A172 (cell line): ENCODE data around the gene SEPTIN2. TPM values are rescaled to one million over a fixed set of nuclear protein-coding genes. Genes with fewer than 3 reads are reported as not detected.
"Not testable (repeated sequence)": the region's sequence is repeated elsewhere in the genome, so short reads cannot be mapped to it uniquely, and the experiment has no call there.

ENCODE experiments used
- DNase-seq: peaks from one replicate; pipeline ENCODE4 v3.0.0-alpha.2; 2015; ENCODE audit warnings: low spot score
- total RNA-seq: library from RNA; depleted of rRNA; stranded (reverse); fragments of >200 nt; shearing (Covaris generic); gene quantifications from 2 replicates; pipeline ENCODE4 v1.2.3, GENCODE V29; 2014; rRNA removed

Gene SEPTIN2
- total RNA-seq, 1 experiment from 2014 or later = 393 TPM

- DNase-seq = no peak
Observed at GRCh38 chr2:241381872-241382271, 66.1 kb downstream of the SEPTIN2 start.

- not testable (repeated sequence) for DNase-seq
Observed at GRCh38 chr2:241385450-241385849, 69.7 kb downstream of the SEPTIN2 start.

- DNase-seq = no peak
Observed at GRCh38 chr2:241386519-241386918, 70.8 kb downstream of the SEPTIN2 start.

- DNase-seq = no peak
Observed at GRCh38 chr2:241389697-241390096, 74.0 kb downstream of the SEPTIN2 start.

GRCh38 chr2:241390301-241391206 lies 74.8 kb downstream of the SEPTIN2 start:
- DNase-seq = no peak

- DNase-seq = no peak
Observed at GRCh38 chr2:241391892-241392665, 76.4 kb downstream of the SEPTIN2 start.

- not testable (repeated sequence) for DNase-seq
Observed at GRCh38 chr2:241392753-241393152, 77.0 kb downstream of the SEPTIN2 start.

- DNase-seq = no peak
Observed at GRCh38 chr2:241393524-241394196, 77.9 kb downstream of the SEPTIN2 start.

- DNase-seq = not testable (repeated sequence)
Observed at GRCh38 chr2:241396809-241397208, 81.1 kb downstream of the SEPTIN2 start.

- no peak for DNase-seq
Observed at GRCh38 chr2:241399941-241400922, 84.5 kb downstream of the SEPTIN2 start.

Other genes with a start within 250 kb of the SEPTIN2 start
- gene MTERF4, start 213.6 kb upstream of the SEPTIN2 start, total RNA-seq = 39.0 and 46.2 TPM in 2 replicates
- 5.9 and 7.5 TPM in 2 replicates for gene PASK, start 166.5 kb upstream of the SEPTIN2 start, total RNA-seq
- gene PPP1R7, start 165.5 kb upstream of the SEPTIN2 start, total RNA-seq = 125 and 132 TPM in 2 replicates
- 0.03 and 0.72 TPM in 2 replicates for gene ANO7, start 127.2 kb upstream of the SEPTIN2 start, total RNA-seq
- 458 and 509 TPM in 2 replicates for gene HDLBP, start 253 bp upstream of the SEPTIN2 start, total RNA-seq
- gene FARP2, start 40.4 kb downstream of the SEPTIN2 start, total RNA-seq = 36.6 and 47.3 TPM in 2 replicates
- gene STK25, start 192.7 kb downstream of the SEPTIN2 start, total RNA-seq = 201 and 202 TPM in 2 replicates
- 0.07 and 0.60 TPM in 2 replicates for gene BOK, start 242.8 kb downstream of the SEPTIN2 start, total RNA-seq